T follicular helper cell (primary cell): ENCODE measurements around the gene FSCN2.

ENCODE experiments used
- DNase-seq: peaks from one replicate; pipeline ENCODE4 v3.0.0-alpha.2; 2020; ENCODE audit warnings: low read depth

The FSCN2 gene

DNA sequence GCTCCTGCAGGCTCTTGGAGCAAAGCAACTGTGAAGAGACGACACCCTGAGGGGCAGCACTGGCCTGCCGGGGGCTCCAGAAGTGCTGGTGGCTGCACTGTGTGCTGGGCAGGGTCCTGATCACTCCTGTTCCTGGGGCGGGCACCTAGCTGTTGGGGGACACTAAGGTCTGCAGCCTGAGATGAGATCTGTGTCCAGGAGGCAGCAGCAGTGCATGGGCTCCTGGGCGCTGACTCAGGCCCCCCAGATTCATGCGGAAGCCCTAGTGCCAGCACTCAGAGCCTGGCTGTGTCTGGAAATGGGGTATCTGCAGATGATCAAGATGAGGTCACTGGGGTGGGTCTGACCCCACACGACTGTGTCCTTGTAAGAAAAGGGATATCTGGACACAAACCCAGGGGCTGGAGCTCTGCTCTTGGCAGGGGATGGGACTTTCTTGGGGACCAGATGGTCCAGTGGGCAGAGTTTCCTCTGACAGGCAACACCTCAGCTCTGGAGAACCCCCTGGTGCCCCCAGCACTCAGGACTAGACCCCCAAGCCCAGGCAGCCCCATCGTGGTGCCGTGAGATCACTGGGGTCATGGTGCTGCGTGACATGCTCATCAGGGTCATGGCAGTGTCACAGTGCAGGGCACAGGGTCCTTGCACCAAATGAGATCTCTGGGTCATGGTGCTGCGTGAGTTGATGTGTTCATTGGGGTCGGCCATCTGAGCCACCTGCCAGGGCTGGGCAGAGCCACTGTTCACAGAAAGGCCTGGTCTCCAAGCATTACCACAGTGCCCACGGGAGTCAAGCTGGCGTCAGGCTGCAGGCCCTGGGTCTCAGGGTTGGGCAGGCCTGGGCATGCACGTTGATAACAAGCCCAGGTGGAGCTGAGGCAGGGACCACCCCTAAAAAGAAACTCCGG lies 14.5 kb downstream of the FSCN2 start:
- DNase-seq: no peak

DNA sequence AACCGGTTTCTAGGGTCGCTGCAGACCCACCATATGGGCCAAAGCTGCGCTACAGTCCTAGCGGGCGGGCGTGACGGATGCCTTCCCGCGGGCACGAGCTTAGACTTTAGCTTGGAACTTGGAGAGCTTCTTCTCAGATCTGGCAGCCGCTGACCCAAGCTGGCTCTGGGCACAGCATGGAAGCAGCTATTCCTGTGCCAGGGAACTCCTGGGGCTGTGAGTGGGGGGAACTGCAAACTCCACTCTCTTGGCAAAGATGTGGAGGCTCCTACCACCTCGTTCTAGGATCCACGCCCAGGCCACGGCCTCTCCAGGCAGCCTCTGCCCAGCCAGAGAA lies 15.1 kb downstream of the FSCN2 start:
- no peak for DNase-seq

- no peak for DNase-seq
These were observed 15.6 kb downstream of the FSCN2 start for GRCh38 chr17:81543756-81544155.

DNA sequence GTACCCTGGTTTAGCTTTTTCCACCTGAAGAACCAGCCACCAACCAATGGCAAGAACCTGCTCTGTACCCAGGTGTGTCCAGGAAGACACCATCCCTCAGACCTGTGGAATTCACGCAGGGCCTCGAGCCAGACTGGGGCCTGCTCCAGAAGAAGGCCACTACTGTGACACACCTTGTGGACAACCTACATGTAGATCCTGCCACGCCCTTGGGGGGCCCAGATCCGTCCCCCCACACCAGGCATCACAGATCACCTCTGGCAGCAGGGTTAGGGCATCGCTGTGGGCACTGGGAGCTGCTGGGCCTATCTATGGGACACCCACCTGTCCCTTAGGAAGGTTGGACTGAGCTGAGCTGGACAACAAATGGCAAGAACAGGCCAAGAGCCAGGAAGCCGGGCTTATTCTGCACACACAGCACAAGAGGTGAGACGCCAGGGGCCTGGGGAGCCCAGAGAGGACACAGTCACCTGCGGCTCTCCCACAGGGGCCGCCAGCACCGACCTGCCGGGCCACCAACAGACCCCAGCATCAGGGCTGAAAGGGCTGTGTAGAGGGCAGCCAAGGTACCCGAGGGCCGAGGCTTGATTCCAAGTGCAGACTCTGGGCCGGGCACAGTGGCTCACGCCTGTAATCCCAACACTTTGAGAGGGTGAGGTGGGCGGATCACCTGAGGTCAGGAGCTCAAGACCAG lies 16.3 kb downstream of the FSCN2 start:
- DNase-seq: no peak

DNA sequence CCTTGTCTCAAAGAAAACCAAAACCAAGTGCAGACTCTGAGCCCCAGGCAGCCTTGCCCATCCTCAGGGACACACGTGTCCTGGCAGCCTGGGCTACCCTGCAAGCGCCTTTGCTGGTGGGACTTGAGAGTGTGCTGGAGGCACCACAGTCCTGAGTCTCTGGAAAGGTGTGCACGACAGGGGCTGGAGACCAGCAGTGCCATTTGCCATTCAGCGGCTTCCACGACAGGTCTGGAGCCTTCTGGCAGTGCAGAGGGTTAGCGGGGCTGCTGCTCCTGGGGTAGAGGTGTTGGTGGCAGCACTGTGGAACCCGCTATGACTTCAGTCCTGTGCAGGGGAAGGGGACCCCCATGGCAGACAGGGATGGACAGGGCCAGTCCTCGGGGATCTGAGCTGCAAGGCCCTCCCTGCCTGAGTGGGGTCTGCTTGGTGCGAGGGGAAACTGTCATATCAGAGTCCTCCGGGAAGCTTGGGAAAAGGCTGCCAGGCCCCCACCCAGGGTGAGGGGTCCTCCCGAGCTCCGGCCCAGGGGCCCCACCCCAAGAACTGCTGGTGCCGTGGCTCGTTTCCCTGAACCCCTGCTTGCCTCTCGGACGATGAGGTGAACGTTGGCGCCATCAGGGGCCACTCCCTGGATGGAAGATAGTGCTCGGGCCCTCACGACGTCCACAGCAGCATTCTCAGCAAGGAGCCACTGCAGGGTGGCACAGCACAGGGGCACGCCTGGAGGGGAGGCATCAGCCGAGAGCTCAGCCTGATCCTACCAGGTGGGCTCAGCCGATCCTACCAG lies 17.2 kb downstream of the FSCN2 start:
- DNase-seq: no peak

DNA sequence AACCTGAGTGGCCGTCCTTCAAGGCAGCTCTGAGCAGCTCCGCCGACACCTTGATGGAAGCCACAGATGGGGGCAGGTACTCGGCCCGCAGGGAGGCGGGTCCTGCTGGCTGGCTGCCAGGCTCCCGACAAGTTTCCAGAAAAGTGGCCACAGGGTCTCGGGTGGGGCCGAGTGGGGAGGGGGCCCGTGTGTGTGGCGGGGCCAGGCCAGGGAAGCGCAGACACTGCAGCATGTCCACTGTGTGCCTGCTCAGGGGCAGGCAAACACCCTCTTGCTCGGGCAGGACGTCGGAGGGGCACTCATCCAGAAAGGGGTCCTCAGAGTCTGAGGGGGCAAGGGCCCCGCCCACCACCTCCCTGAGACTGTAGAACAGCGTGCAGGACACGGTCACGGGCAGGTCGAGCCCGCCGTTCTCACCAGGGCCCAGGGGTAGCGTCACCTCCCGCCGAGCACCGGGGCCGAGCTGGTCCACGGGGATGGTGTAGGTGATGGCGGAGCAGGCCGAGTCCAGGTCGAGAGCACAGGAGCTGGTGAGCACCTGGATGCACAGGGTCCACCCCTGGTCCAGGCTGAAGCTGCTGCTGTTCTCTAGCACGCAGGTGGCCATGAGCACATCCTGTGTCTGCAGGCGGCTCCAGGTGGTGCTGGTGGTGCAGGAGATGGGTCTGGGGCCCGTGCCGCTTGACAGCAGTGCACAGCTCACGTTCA lies 18.9 kb downstream of the FSCN2 start:
- no peak for DNase-seq

DNA sequence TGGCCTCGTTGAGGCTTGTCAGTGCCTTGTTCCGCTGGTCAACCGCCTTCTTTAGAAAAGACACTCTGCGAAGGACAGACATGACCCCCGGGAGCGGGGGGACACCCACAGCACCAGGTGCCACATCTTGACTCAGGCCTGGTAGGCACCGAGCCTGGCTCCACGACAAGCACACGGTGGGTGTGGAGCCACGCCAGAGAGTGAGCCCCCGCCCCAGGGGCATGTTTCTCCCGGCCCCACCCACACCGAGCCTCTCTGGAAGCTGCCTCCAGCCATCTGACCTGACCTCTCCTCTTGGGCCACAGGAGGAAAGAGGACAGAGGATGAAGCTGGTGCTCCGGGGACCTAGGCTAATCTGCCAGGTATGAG lies 19.4 kb downstream of the FSCN2 start:
- DNase-seq: no peak

DNA sequence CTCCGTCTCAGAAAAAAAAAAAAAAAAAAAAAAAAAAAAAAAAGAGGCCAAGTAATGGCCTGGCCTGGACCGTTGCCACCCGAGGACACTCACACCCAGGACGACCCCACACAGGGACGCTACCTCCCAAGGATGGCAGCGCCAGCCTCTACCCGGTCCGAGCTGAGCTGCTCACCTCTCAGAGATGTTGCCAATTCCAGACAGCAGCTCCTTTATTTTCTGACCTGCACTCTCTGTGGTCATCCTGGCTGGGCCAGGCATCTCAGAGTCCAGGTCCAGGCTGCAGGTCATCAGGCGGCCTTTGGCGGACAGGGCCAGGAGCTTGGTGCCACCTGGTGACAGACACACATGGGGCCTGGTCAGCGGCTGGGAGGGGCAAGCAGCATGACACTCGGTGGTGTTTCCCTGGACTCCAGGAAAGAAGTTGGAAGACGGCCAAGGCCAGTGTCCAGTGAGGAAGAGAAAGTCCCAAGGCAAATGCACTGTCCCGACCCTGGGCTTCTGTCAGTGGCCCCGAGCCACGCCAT lies 20.9 kb downstream of the FSCN2 start:
- DNase-seq: no peak

- DNase-seq: no peak
These were observed 21.6 kb downstream of the FSCN2 start for GRCh38 chr17:81549826-81550225.

DNA sequence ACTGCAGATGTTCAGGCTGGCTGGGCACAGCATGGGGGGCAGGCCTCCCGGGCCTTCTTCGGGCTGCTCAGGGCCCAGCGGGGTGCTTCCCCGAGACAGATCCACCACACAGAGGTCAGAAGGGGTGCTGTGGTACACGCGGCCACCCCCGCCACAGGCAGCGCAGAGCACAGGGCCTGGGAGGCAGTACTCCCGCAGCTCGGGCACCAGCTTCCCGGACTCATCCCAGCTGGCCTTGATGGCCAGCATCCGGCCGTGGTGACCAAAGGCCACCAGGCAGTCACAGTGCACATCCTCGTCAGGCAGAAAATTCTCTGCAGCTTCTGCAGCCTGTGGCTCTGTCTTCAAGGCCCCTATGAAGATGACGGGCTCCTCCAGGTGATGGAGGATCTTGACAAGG lies 22.1 kb downstream of the FSCN2 start:
- no peak for DNase-seq

- no peak for DNase-seq
These were observed 22.8 kb downstream of the FSCN2 start for GRCh38 chr17:81550830-81551457.

DNA sequence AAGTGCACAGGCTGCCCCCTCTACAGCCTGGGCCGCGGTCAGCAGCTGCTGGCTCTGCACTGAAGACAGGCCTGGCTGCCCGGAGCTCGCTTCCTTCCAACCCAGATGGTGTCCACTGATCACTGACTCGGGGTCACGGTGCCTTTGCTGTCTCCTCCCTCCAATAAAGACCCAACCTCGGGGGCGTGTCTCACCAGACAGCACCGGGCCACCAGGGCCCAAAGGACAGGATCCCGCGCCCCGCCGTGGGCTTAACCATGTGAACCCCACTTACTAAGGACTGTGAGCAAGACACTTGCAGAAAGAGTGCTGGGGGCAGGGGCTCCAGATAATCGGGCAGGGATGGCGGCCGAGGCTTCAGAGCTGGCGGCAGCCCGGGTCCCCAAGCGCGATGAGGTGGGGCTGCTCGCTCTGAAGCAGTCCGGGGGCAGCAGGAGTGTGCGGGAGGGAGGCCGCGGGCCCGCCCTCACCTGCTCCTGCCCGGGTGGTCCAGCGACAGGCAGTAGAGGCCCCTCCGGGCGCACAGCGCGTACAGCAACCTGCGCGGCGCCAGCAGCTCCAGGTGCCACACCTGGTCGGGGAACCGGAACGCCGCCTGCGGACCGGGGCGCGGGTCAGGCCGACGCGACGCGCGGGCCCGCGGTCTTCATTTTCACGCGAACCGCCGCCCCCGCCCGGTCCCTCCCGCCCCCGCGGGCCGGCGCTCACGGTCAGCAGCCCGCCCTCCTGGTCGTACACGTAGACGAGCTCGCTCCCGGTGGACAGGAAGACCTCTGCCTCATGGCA lies 23.5 kb downstream of the FSCN2 start:
- no peak for DNase-seq

DNA sequence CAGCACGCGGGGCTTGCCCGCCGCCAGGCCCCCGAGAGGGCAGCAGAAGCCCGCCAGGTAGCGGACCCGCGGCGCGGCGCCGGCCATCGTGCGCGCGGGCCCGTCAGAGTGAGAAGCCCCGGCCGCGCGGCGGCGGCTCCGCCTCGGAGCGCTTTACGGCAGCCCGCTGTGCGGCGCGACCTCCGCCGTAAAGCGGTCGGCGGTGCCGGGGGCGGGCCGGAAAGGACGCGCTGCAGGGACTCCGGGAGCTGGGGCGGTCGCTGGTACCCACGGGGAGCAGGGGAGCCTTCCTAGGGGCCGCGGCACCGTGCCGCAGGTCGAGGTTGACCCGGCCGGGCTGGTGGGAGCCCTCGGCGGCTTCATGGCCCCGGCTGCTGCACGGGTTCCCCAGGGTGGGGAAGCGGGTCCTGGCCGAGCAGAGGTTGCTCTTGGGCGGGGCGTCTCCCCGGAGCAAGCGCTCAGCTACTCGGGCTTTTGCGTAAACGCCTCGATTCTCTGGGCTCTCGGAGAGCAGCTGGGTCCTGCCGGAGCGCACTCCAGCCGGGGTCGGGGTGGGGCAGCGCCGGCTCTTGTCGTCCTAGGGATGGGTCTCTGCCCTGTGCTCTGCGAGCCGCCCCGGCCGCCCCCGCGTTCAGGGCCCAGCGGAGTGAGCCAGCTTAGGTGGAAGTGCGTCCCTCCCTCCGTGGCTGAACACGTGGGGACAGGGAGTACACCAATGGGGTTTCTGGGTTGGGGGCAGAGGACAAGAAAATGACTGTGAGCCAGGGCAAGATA lies 24.3 kb downstream of the FSCN2 start, which contains the start of gene FAAP100:
Gene FAAP100 (minus strand): TSS at position 110 of the 774 bp plus-strand sequence. CDS start 23 bp downstream, at position 87.
- peak; percentile 70 for DNase-seq

DNA sequence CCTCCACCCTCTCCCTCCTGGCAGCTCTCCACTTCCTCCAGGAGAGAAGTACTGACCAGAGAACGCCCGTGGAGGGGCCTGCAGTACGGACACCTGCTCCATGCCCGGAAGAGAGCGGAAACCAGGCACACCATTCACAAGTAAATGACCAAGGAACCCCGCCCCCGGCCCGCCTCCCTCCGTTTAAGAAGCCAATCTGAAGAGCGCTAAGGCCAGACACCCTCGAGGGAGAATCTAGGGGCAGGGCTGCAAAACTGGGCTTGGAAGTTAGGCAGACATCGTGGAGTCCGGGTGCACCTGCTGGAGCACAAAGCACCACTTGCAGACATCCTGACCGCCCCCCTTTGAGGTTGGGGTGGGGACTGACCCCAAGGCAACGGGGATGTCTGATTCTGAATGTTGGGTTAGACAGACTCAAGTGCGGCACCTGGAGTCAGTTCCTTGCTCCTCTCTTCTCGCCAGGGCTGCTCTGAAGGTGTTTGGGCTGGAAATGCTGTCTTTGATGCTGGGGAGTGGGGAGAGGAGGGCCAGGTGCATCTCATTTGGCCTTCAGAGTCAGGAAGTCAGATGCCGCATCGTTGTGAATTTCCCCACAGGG lies 24.9 kb downstream of the FSCN2 start:
- peak; percentile 65 for DNase-seq

- no peak for DNase-seq
These were observed 25.5 kb downstream of the FSCN2 start for GRCh38 chr17:81553616-81554181.

DNA sequence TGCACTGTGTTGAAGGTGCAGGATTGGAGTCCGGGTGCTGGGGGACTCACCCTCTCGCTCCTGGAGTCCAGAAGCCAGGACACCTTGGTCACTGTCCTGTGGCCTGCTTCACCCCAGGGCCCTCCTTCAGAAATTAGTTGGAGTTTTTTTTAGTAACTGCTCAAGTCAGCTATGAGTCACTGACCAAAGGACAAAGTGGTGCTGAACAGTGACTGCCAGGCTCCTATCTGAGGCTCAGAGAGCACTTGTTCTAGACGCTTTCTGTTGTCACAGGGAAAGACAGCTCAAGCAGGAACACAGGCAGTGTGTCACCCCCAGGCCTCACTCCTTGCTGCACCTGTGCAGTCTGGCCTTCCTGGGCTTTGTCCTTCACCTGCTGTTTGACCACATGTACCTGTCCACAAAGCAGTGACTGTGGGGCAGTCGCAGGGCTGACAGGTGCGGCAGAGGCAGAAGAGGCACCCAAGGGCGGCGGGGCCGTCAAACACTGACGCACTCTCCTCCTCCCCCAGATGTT lies 28.1 kb downstream of the FSCN2 start:
- no peak for DNase-seq

DNA sequence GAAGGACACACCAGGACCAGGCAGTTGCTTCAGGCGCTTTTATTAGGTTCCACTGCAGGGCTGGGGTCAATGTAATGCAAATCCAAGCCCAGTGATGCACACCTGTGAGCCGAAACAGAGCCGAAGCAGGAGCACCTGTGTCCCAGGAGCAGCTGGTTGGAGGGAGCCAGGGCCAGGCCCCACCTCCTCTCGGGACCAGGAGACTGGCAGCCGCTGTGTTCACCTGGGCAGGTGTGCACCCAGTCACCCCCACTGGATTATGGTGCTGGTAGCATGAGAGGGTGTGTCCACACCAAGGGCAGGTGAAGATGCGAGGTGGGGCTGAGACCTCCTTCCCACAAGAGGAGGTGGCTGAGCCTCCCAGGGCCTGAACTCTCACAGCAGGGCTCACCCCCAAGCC lies 28.7 kb downstream of the FSCN2 start:
- DNase-seq: no peak

- DNase-seq: no peak
These were observed 29.3 kb downstream of the FSCN2 start for GRCh38 chr17:81557276-81558114.
